22Rv1 (cell line): Measurements from ENCODE around the gene ZDBF2.

Experiments used
- CTCF ChIP-seq: fragments of 450-650 bp; IDR thresholded peaks from 2 replicates; pipeline ENCODE4 v1.5.1; 2017; ENCODE audit warnings: mild to moderate bottlenecking
- ZFX ChIP-seq: fragments of 450-650 bp; IDR thresholded peaks from 2 replicates; pipeline ENCODE4 v1.6.1; 2017; ENCODE audit warnings: antibody characterized with exemption, borderline replicate concordance

- no peak for TF ChIP-seq CTCF
- TF ChIP-seq ZFX = no peak
Observed at GRCh38 chr2:206229642-206230041, 44.8 kb upstream of the ZDBF2 start.
